CD4-positive, alpha-beta T cell (primary cell): ENCODE measurements around the gene ZIM2. TPM values are rescaled to one million over a fixed set of nuclear protein-coding genes. Genes with fewer than 3 reads are reported as not detected.

Experiments
- ATAC-seq: fragments of 200-7000 bp; cut with Tn5 transposase; one replicate; pipeline ENCODE4 v1.10.0; 2022; ENCODE audit warnings: mild to moderate bottlenecking; ENCODE audit not compliant: poor library complexity
- CTCF ChIA-PET: fragments of 350-600 bp; sonication (Branson Sonifier 250); formaldehyde crosslinking; loops from one replicate; lab custom pipeline; 2021; ENCODE audit warnings: antibody characterized with exemption, inconsistent platforms; lab: Charles Lee
- POLR2A ChIA-PET: fragments of 350-600 bp; sonication (Branson Sonifier 250); formaldehyde crosslinking; loops from one replicate; lab custom pipeline; 2021; ENCODE audit warnings: antibody characterized with exemption, inconsistent platforms; lab: Charles Lee
- DNase-seq, 14 experiments: peaks; one replicate each; pipeline ENCODE4 v3.0.0-alpha.2; 2013 to 2020; ENCODE audit warnings: mixed read lengths in 2 of 14
- H3K27ac ChIP-seq, 2 donors: one replicate each; pipeline versions ENCODE4 v1.5.1 to v1.7.0; 2013; ENCODE audit warnings: low read length in 2 of 2, low read depth in 1 of 2, mild to moderate bottlenecking in 1 of 2
- H3K27me3 ChIP-seq, 2 experiments: 1 replicate in 1 of 2; 2 replicates in 1 of 2; pipeline versions ENCODE4 v1.6.1 to v1.7.0; 2013; ENCODE audit warnings: low read length in 2 of 2, control low read depth in 1 of 2, mild to moderate bottlenecking in 1 of 2, moderate library complexity in 1 of 2; ENCODE audit not compliant: insufficient read depth in 2 of 2, control insufficient read depth in 1 of 2
- H3K36me3 ChIP-seq: one replicate; pipeline ENCODE4 v1.6.1; 2013; ENCODE audit warnings: low read length, control low read depth; ENCODE audit not compliant: insufficient read depth
- H3K4me1 ChIP-seq: one replicate; pipeline ENCODE4 v1.6.1; 2013; ENCODE audit warnings: low read length, control low read depth; ENCODE audit not compliant: insufficient read depth
- H3K4me3 ChIP-seq: one replicate; pipeline ENCODE4 v1.5.1; 2013; ENCODE audit warnings: mild to moderate bottlenecking, low read length, moderate library complexity
- H3K9me3 ChIP-seq, 2 experiments: 1 replicate in 1 of 2; 2 replicates in 1 of 2; pipeline versions ENCODE4 v1.6.1 to v1.7.0; 2013; ENCODE audit warnings: low read length in 2 of 2, mild to moderate bottlenecking in 2 of 2, control low read depth in 1 of 2, moderate library complexity in 1 of 2; ENCODE audit not compliant: control insufficient read depth in 1 of 2, insufficient read depth in 1 of 2
- H3K27ac Mint-ChIP-seq: one replicate; pipeline ENCODE4 v1.8.0; 2020; ENCODE audit warnings: mixed read lengths
- H3K27me3 Mint-ChIP-seq: one replicate; pipeline ENCODE4 v1.8.0; 2021; ENCODE audit warnings: mixed read lengths
- H3K36me3 Mint-ChIP-seq: one replicate; pipeline ENCODE4 v1.8.0; 2021; ENCODE audit warnings: low read depth, mixed read lengths
- H3K4me1 Mint-ChIP-seq: one replicate; pipeline ENCODE4 v1.8.0; 2021; ENCODE audit warnings: low read depth, mixed read lengths
- H3K4me3 Mint-ChIP-seq: one replicate; pipeline ENCODE4 v1.8.0; 2020; ENCODE audit warnings: mild to moderate bottlenecking, mixed read lengths
- H3K9me3 Mint-ChIP-seq: one replicate; pipeline ENCODE4 v1.8.0; 2020; ENCODE audit warnings: mixed read lengths
- CTCF ChIP-seq: fragments of 200-600 bp; IDR thresholded peaks from one replicate; pipeline ENCODE4 v1.8.0; 2022; ENCODE audit warnings: antibody characterized with exemption, mild to moderate bottlenecking
- intact Hi-C, 2 experiments: fragments of 100-400 bp; cut with DNase I in 1 of 2; cut with micrococcal nuclease in 1 of 2; formaldehyde crosslinking; loops; one replicate each; pipeline versions ENCODE4 v1.15.1 to v1.9.0; 2023 to 2025; cut with DNase I, micrococcal nuclease
- total RNA-seq, 174 experiments: library from RNA in 2 of 174; stranded (reverse) in 2 of 174; gene quantifications; one replicate each; pipeline ENCODE4 v1.2.3 and lab custom pipeline; 2021 to 2026

ZIM2 gene
- total RNA-seq, 2 experiments from 2014 or later = not detected

GRCh38 chr19:56880592-56881190 lies 40.2 kb upstream of the ZIM2 start:
- Histone ChIP-seq H3K4me1 (no peaks in the 10 kb centered on the region), H3K27me3 (no peaks in the 10 kb centered on the region), H3K9me3 (peaks cover 57 to 72% of the 10 kb centered on the region in 2 experiments), H3K36me3 (no peaks in the 10 kb centered on the region), H3K27ac (no peak overlapping the region), H3K4me3 (no peak overlapping the region)
- no peak for ATAC-seq
- CTCF ChIA-PET = no interaction called here
- H3K4me1 Mint-ChIP-seq = no peaks in the 10 kb centered on the region
- TF ChIP-seq CTCF = no peak
- H3K4me3 Mint-ChIP-seq = no peak overlapping the region
- POLR2A ChIA-PET = no interaction called here
- intact Hi-C loops = no loop called here
- H3K27ac Mint-ChIP-seq = no peak overlapping the region
- DNase-seq = no peak
- H3K9me3 Mint-ChIP-seq = peaks cover 21% of the 10 kb centered on the region
- H3K27me3 Mint-ChIP-seq = no peaks in the 10 kb centered on the region
- H3K36me3 Mint-ChIP-seq = peaks cover 21% of the 10 kb centered on the region

GRCh38 chr19:56877069-56877715 lies 36.7 kb upstream of the ZIM2 start:
- ATAC-seq (no peak), DNase-seq (no peak)
- Mint-ChIP-seq H3K9me3 (peaks cover 25% of the 10 kb centered on the region), H3K4me1 (no peaks in the 10 kb centered on the region), H3K27ac (no peak overlapping the region), H3K4me3 (no peak overlapping the region), H3K27me3 (no peaks in the 10 kb centered on the region), H3K36me3 (peaks cover 26% of the 10 kb centered on the region)
- ChIA-PET POLR2A (no interaction called here), CTCF (no interaction called here)
- no peak overlapping the region for H3K4me3 ChIP-seq
- H3K9me3 ChIP-seq = peaks cover 61 to 80% of the 10 kb centered on the region in 2 experiments
- no peaks in the 10 kb centered on the region for H3K36me3 ChIP-seq
- no peak for TF ChIP-seq CTCF
- no peaks in the 10 kb centered on the region for H3K27me3 ChIP-seq
- H3K27ac ChIP-seq = no peak overlapping the region
- intact Hi-C loops = no loop called here
- no peaks in the 10 kb centered on the region for H3K4me1 ChIP-seq

- no peak overlapping the region for H3K27ac ChIP-seq
- no peak for TF ChIP-seq CTCF
- Mint-ChIP-seq H3K4me1 (no peaks in the 10 kb centered on the region), H3K4me3 (no peak overlapping the region), H3K27ac (no peak overlapping the region), H3K36me3 (peaks cover 28% of the 10 kb centered on the region), H3K9me3 (peaks cover 29% of the 10 kb centered on the region), H3K27me3 (no peaks in the 10 kb centered on the region)
- ATAC-seq (no peak), DNase-seq (no peak)
- H3K4me3 ChIP-seq = no peak overlapping the region
- H3K36me3 ChIP-seq = no peaks in the 10 kb centered on the region
- CTCF ChIA-PET = no interaction called here
- no peaks in the 10 kb centered on the region for H3K27me3 ChIP-seq
- intact Hi-C loops = no loop called here
- H3K9me3 ChIP-seq = peaks cover 60 to 82% of the 10 kb centered on the region in 2 experiments
- H3K4me1 ChIP-seq = no peaks in the 10 kb centered on the region
- POLR2A ChIA-PET = no interaction called here
Observed at GRCh38 chr19:56875717-56876116, 35.2 kb upstream of the ZIM2 start.
